Hematopoietic multipotent progenitor cell treated with erythropoietin and hydrocortisone succinate and interleukin-3 and kit ligand, for 6 days (in vitro differentiated cells): ENCODE measurements around the gene CBX2.

Experiments
- DNase-seq: peaks from one replicate; pipeline ENCODE4 v3.0.0-alpha.2; 2015

The CBX2 gene

GRCh38 chr17:79814127-79814973 is 36.4 kb downstream of the CBX2 start:
- DNase-seq = no peak

- DNase-seq = no peak
Observed at GRCh38 chr17:79814974-79815835, 37.3 kb downstream of the CBX2 start.

- no peak for DNase-seq
Observed at GRCh38 chr17:79815836-79816461, 38.0 kb downstream of the CBX2 start.

GRCh38 chr17:79818026-79818758 is 40.2 kb downstream of the CBX2 start:
- DNase-seq = no peak

GRCh38 chr17:79819085-79819484 is 41.1 kb downstream of the CBX2 start:
- DNase-seq = no peak

- no peak for DNase-seq
Observed at GRCh38 chr17:79819534-79820276, 41.8 kb downstream of the CBX2 start.

- DNase-seq = no peak
Observed at GRCh38 chr17:79820959-79821330, 43.0 kb downstream of the CBX2 start.

GRCh38 chr17:79821331-79822095 is 43.6 kb downstream of the CBX2 start:
- DNase-seq = no peak

- no peak for DNase-seq
Observed at GRCh38 chr17:79822583-79823124, 44.7 kb downstream of the CBX2 start.

- DNase-seq = no peak
Observed at GRCh38 chr17:79824234-79824633, 46.3 kb downstream of the CBX2 start.

- DNase-seq = no peak
Observed at GRCh38 chr17:79824893-79825579, 47.1 kb downstream of the CBX2 start.

- no peak for DNase-seq
Observed at GRCh38 chr17:79825580-79825921, 47.6 kb downstream of the CBX2 start.

GRCh38 chr17:79826204-79826680 is 48.3 kb downstream of the CBX2 start:
- peak; percentile 77 for DNase-seq

- no peak for DNase-seq
Observed at GRCh38 chr17:79826841-79827578, 49.1 kb downstream of the CBX2 start.

- DNase-seq = no peak
Observed at GRCh38 chr17:79829004-79829403, 51.1 kb downstream of the CBX2 start.

- DNase-seq = no peak
Observed at GRCh38 chr17:79829457-79829856, 51.5 kb downstream of the CBX2 start.

GRCh38 chr17:79830303-79830702 is 52.4 kb downstream of the CBX2 start:
- DNase-seq = peak; percentile 61

GRCh38 chr17:79830763-79831264 is 52.9 kb downstream of the CBX2 start:
- peak; percentile 52 for DNase-seq
